Measurements from ENCODE around the gene PRR7. TPM values are rescaled to one million over a fixed set of nuclear protein-coding genes. Genes with fewer than 3 reads are reported as not detected.

The PRR7 gene
- total RNA-seq, 1 donor from 2014 or later: 5.5 TPM

GRCh38 chr5:177453852-177454396 lies 7.3 kb downstream of the PRR7 start:
- no peak for TF ChIP-seq CTCF (IDR thresholded peaks at IDR 0.05)
- Mint-ChIP-seq H3K9me3 (ENCODE audit: low read depth) (no peaks in the 10 kb centered on the region), H3K4me1 (ENCODE audit: low read depth) (peaks cover 17% of the 10 kb centered on the region), H3K4me3 (ENCODE audit: unreplicated experiment) (peak overlapping the region; percentile 61), H3K36me3 (ENCODE audit: low read depth) (peaks cover 4% of the 10 kb centered on the region), H3K27me3 (ENCODE audit: low read depth) (no peaks in the 10 kb centered on the region), H3K27ac (ENCODE audit: unreplicated experiment) (peak overlapping the region; percentile 12)
- DNase-seq (ENCODE audit: low spot score): no peak

GRCh38 chr5:177454397-177455035 lies 7.9 kb downstream of the PRR7 start:
- Mint-ChIP-seq H3K4me1 (ENCODE audit: low read depth) (peaks cover 17% of the 10 kb centered on the region), H3K4me3 (ENCODE audit: unreplicated experiment) (peak overlapping the region; percentile 68), H3K36me3 (ENCODE audit: low read depth) (peaks cover 4% of the 10 kb centered on the region), H3K9me3 (ENCODE audit: low read depth) (no peaks in the 10 kb centered on the region), H3K27ac (ENCODE audit: unreplicated experiment) (peak overlapping the region; percentile 12), H3K27me3 (ENCODE audit: low read depth) (no peaks in the 10 kb centered on the region)
- no peak for DNase-seq (ENCODE audit: low spot score)
- TF ChIP-seq CTCF (IDR thresholded peaks at IDR 0.05): peak; percentile 92

- Mint-ChIP-seq H3K4me3 (ENCODE audit: unreplicated experiment) (peak overlapping the region; percentile 68), H3K27ac (ENCODE audit: unreplicated experiment) (peak overlapping the region; percentile 74), H3K27me3 (ENCODE audit: low read depth) (no peaks in the 10 kb centered on the region), H3K4me1 (ENCODE audit: low read depth) (peaks cover 17% of the 10 kb centered on the region), H3K9me3 (ENCODE audit: low read depth) (no peaks in the 10 kb centered on the region), H3K36me3 (ENCODE audit: low read depth) (peaks cover 6% of the 10 kb centered on the region)
- peak; percentile 85 for TF ChIP-seq CTCF (IDR thresholded peaks at IDR 0.05)
- no peak for DNase-seq (ENCODE audit: low spot score)
Observed at GRCh38 chr5:177455036-177455660, 8.5 kb downstream of the PRR7 start.

- peak; percentile 97 for TF ChIP-seq CTCF (IDR thresholded peaks at IDR 0.05)
- Mint-ChIP-seq H3K9me3 (ENCODE audit: low read depth) (no peaks in the 10 kb centered on the region), H3K27ac (ENCODE audit: unreplicated experiment) (peak overlapping the region; percentile 92), H3K27me3 (ENCODE audit: low read depth) (no peaks in the 10 kb centered on the region), H3K4me3 (ENCODE audit: unreplicated experiment) (peak overlapping the region; percentile 68), H3K36me3 (ENCODE audit: low read depth) (peaks cover 6% of the 10 kb centered on the region), H3K4me1 (ENCODE audit: low read depth) (peaks cover 17% of the 10 kb centered on the region)
- DNase-seq (ENCODE audit: low spot score): no peak
Observed at GRCh38 chr5:177455661-177456590, 9.3 kb downstream of the PRR7 start.

- Mint-ChIP-seq H3K36me3 (ENCODE audit: low read depth) (peaks cover 9% of the 10 kb centered on the region), H3K27ac (ENCODE audit: unreplicated experiment) (peak overlapping the region; percentile 92), H3K9me3 (ENCODE audit: low read depth) (no peaks in the 10 kb centered on the region), H3K4me1 (ENCODE audit: low read depth) (peaks cover 17% of the 10 kb centered on the region), H3K4me3 (ENCODE audit: unreplicated experiment) (peak overlapping the region; percentile 38), H3K27me3 (ENCODE audit: low read depth) (no peaks in the 10 kb centered on the region)
- DNase-seq (ENCODE audit: low spot score): no peak
- peak; percentile 72 for TF ChIP-seq CTCF (IDR thresholded peaks at IDR 0.05)
Observed at GRCh38 chr5:177456591-177456964, 10.0 kb downstream of the PRR7 start.

All from chondrocyte (in vitro differentiated cells).